NK-92 (cell line): Measurements from ENCODE around the gene BCR.

Experiments used
- DNase-seq: peaks from one replicate; lab custom pipeline; 2025; ENCODE audit not compliant: unreplicated experiment; lab: John Stamatoyannopoulos, UW

Gene BCR

GRCh38 chr22:23272834-23273233, 92.5 kb downstream of the BCR start:
- DNase-seq, result no peak

GRCh38 chr22:23273445-23274145, 93.3 kb downstream of the BCR start:
- DNase-seq, result no peak

DNA sequence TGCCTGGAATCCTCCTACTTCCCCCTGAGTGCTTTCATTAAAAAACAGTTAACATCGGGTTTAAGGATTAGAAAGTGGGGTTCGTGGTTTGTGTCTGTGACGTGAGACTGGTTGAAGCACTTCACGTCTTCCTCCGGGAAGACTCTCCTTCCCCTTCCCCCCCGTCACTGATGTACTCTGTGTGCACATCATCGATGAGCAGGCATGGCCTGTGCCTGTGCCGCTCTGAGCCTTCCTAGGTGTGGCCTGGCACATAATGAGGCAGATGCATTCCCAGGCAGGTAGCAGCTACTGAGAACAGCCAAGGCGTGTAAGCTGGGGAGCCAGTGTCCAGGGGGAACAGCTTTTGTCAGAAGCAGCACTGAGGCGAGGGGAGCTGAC, 93.8 kb downstream of the BCR start:
- DNase-seq, result no peak

DNA sequence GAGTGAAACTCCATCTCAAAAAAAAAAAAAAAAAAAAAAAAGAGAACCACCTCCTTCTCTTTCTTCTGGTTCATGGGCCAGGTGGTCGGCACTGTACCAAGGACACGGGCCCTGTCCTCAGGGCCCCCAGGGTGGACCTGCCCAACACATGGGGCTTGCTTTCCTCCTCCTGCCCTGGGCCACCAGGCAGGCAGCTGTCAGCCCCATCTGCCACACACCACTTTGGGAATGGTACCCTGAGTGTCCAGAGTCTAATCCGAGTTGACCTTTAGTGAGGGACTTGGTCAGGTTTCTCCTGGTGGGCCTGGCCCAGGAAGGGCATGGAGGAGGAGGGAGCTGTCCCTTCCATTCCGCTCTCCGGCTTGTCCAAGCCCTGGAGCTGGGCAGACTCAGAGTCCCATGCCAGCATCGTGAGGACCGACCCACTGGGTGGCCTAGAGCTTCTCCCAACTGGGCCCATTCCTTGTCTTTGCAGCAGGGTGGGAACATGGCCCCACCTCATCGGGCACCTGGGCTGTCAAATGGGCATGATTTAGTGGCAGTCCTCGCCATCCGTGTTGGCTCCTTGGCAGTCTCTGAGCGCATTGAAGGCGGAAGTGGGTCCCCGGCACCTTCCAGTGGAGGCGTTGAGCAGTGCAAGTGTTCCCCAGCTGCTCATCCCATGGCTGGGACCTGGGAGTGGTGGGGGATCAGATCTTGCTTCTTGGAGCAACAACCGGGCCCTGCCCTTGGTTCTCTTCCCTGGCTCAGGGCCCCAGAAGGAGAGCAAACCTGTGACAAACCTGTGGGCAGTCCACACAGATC, 94.8 kb downstream of the BCR start:
- no peak for DNase-seq

GRCh38 chr22:23275751-23276150, 95.4 kb downstream of the BCR start:
- no peak for DNase-seq

- no peak for DNase-seq
These were observed 96.6 kb downstream of the BCR start for GRCh38 chr22:23276656-23277582.

- no peak for DNase-seq
These were observed 97.4 kb downstream of the BCR start for GRCh38 chr22:23277583-23278295.

GRCh38 chr22:23278883-23279675, 98.8 kb downstream of the BCR start:
- DNase-seq, result no peak

GRCh38 chr22:23279781-23280180, 99.5 kb downstream of the BCR start:
- no peak for DNase-seq

GRCh38 chr22:23280356-23281052, 100.2 kb downstream of the BCR start:
- no peak for DNase-seq

DNA sequence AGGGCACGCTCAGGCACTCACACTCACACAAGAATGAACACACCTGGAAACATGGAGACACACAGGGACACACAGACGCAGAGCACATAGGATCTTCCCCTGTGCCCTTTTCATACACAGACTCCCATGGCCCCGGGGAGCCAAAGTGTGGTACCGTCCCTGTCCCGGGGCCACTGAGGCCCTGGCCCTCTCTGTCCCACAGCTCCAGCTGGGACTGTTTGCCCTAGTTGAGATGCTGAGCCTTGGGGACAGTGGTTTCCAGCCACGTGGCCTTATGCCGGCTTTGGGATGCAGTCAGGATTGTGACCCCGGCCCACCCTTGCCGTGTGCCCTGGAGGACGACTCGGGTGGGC, 100.7 kb downstream of the BCR start:
- DNase-seq, result no peak

GRCh38 chr22:23281406-23282088, 101.2 kb downstream of the BCR start:
- no peak for DNase-seq

- DNase-seq, result no peak
These were observed 101.8 kb downstream of the BCR start for GRCh38 chr22:23282089-23282501.

DNA sequence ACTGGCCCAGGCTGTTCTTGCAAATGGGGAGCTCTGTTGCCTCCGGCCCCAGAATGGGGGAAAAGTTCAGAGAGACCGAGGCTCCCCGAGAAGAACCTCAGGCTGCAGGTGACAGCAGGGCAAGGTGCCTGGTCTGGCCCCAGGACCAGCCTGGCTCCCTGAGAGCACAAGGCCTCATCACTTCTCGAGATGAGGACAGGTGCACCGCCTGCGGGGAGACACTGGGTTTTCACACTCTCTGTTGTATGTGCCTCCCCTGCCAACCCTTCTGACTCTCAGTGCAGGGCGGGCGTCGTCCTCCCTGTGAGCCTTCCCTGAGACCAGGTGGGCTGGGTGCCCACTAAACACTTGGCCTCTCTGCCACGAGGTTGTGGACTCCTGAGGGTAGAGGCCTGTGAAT, 102.2 kb downstream of the BCR start:
- no peak for DNase-seq

DNA sequence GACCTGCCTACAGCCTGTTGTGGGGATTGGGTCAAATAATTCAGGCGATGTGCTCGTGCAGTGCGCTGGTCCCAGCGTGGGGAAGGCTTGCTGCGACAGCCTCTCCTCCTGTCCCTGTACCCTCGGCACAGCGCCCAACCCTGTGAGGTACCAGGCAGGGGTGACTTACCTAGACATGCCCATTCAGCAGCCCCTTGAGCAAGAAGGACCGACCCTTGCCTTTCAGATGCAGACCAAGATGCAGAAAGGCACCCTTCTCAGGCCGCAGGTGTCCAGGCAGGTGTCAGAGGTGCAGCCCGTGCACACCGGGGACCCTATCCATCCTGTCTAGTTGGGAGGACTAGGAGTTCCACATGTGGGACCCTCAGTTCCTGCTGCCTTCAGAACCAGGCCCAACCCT, 102.7 kb downstream of the BCR start:
- DNase-seq, result no peak

- no peak for DNase-seq
These were observed 103.5 kb downstream of the BCR start for GRCh38 chr22:23283591-23284503.

- no peak for DNase-seq
These were observed 104.3 kb downstream of the BCR start for GRCh38 chr22:23284504-23285033.

DNA sequence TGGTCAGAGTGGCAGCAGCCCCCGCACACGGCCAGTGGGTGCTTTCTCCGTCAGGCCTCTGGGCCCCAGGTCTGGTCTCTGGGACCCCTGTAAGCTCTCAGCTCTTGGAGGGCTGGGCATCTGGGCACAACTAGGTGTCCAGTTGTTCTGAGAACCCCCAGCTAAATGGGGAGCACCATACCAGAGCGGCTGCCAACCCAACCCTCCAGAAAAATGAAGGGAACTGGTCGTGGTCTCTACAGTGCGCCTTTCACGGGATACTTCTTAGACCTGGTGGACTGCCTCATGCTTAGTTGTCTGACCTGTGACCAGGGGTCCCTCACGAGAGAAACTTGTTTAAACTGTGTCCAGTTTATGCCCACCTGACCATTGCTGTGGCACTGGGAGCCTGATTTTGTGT, 104.9 kb downstream of the BCR start:
- DNase-seq, result no peak
